ENCODE measurements around the gene CPA2. TPM values are rescaled to one million over a fixed set of nuclear protein-coding genes. Genes with fewer than 3 reads are reported as not detected.

Gene CPA2
- total and polyA plus RNA-seq, 2 experiments from 2014 or later, result 198 to 303 TPM

DNA sequence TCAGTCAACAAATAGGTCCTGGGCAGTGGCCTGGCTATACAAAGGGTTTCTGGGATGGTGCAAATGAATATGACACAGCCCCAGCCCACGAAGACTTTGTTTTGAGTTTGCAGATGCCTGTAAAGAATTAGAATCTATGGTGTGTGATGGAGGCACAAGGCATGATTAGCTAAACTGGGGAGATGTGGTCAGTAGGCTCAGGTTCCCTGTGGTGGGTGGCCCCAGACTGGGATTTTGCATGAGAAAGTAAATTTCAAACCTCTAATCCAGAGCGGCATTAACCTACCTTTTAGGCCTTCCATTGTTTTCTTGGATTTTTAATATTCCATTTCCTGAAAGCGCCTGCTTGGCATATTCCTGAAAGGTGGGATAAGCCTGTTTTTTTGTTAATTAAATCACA, 71.6 kb downstream of the CPA2 start:
- Histone ChIP-seq H2AFZ (no peak overlapping the region), H3K4me2 (no peak overlapping the region), H3K79me2 (no peaks in the 10 kb centered on the region), H3K4me1 (ENCODE audit: insufficient read depth) (no peaks in the 10 kb centered on the region), H3K4me3 (no peak overlapping the region), H3K9me2 (replicated peaks; ENCODE audit: insufficient read depth) (no peaks in the 10 kb centered on the region), H3K36me3 (replicated peaks; ENCODE audit: insufficient read depth, low read depth) (no peaks in the 10 kb centered on the region), H3K27ac (no peak overlapping the region), H4K20me1 (ENCODE audit: insufficient read depth, poor library complexity, severe bottlenecking) (no peaks in the 10 kb centered on the region), H3K27me3 (no peaks in the 10 kb centered on the region), H3K9me3 (ENCODE audit: low read depth) (no peaks in the 10 kb centered on the region)
- WGBS (ENCODE audit: low lambda C conversion rate, missing lambda C conversion rate), result 81% methylated on average over 3 of the region's 3 CpGs
- TF ChIP-seq EZH2 (IDR thresholded peaks at IDR 0.05; ENCODE audit: borderline replicate concordance) (no peak), EZH2phosphoT487 (IDR thresholded peaks at IDR 0.05; ENCODE audit: low read depth, severe bottlenecking, unreplicated experiment) (no peak)
- TF ChIP-seq, protein P1, sequence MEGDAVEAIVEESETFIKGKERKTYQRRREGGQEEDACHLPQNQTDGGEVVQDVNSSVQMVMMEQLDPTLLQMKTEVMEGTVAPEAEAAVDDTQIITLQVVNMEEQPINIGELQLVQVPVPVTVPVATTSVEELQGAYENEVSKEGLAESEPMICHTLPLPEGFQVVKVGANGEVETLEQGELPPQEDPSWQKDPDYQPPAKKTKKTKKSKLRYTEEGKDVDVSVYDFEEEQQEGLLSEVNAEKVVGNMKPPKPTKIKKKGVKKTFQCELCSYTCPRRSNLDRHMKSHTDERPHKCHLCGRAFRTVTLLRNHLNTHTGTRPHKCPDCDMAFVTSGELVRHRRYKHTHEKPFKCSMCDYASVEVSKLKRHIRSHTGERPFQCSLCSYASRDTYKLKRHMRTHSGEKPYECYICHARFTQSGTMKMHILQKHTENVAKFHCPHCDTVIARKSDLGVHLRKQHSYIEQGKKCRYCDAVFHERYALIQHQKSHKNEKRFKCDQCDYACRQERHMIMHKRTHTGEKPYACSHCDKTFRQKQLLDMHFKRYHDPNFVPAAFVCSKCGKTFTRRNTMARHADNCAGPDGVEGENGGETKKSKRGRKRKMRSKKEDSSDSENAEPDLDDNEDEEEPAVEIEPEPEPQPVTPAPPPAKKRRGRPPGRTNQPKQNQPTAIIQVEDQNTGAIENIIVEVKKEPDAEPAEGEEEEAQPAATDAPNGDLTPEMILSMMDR (IDR thresholded peaks at IDR 0.05; ENCODE audit: poor library complexity), result no peak
- DNase-seq (ENCODE audit: low spot score), result no peak

Other genes starting within 250 kb of the CPA2 start
- 18.8 and 31.1 TPM in 2 replicates for gene ZC3HC1, start 215.5 kb upstream of the CPA2 start, total RNA-seq
- gene ZC3HC1, start 215.5 kb upstream of the CPA2 start, polyA plus RNA-seq, result 19.6 and 20.1 TPM in 2 replicates
- 25.1 and 29.0 TPM in 2 replicates for gene KLHDC10, start 196.3 kb upstream of the CPA2 start, total RNA-seq
- gene KLHDC10, start 196.3 kb upstream of the CPA2 start, polyA plus RNA-seq, result 7.2 and 8.0 TPM in 2 replicates
- gene TMEM209, start 61.5 kb upstream of the CPA2 start, total RNA-seq, result 13.6 and 14.2 TPM in 2 replicates
- gene TMEM209, start 61.5 kb upstream of the CPA2 start, polyA plus RNA-seq, result 14.1 and 16.1 TPM in 2 replicates
- gene SSMEM1, start 59.0 kb upstream of the CPA2 start, total RNA-seq, result not detected in 2 replicates
- gene SSMEM1, start 59.0 kb upstream of the CPA2 start, polyA plus RNA-seq, result not detected in 2 replicates
- gene CPA4, start 26.3 kb downstream of the CPA2 start, total RNA-seq, result 1.1 and 2.1 TPM in 2 replicates
- 1.9 and 3.3 TPM in 2 replicates for gene CPA4, start 26.3 kb downstream of the CPA2 start, polyA plus RNA-seq
- not detected in 2 replicates for gene CPA5, start 78.0 kb downstream of the CPA2 start, total RNA-seq
- gene CPA5, start 78.0 kb downstream of the CPA2 start, polyA plus RNA-seq, result 0.30 TPM in 1 of 2 replicates, not detected in the other
- gene CPA1, start 113.6 kb downstream of the CPA2 start, total RNA-seq, result 3.4 and 3.8 TPM in 2 replicates
- 4.4 and 5.8 TPM in 2 replicates for gene CPA1, start 113.6 kb downstream of the CPA2 start, polyA plus RNA-seq
- gene CEP41, start 174.2 kb downstream of the CPA2 start, total RNA-seq, result 5.5 and 11.4 TPM in 2 replicates
- 17.2 and 17.8 TPM in 2 replicates for gene CEP41, start 174.2 kb downstream of the CPA2 start, polyA plus RNA-seq
- 540 and 543 TPM in 2 replicates for gene MEST, start 225.2 kb downstream of the CPA2 start, total RNA-seq
- 643 and 685 TPM in 2 replicates for gene MEST, start 225.2 kb downstream of the CPA2 start, polyA plus RNA-seq

Measured in hepatocyte (in vitro differentiated cells).